ENCODE measurements around the gene TMEM184A.

TMEM184A gene

DNA sequence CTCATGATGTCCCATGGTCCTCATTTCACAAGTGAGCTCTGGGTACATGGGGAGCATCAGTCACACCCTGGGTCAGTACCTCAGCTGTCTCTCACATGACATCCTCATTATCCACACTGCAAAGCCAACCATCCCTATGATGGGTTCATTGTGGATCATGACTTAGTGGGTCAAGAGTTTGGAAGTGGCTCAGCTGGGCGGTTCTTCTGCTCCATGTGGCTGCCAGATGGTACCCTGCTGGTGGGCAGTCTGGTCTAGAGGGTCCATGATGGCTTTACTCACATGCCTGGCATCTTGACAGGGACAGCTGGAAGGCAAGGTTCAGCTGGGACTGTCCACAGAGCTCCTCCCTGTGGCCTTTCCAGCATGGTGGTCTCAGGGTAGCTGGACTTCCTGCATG is 33.0 kb upstream of the TMEM184A start:
- intact Hi-C loops (cut with DNase I; ENCODE audit: low total_unique reads) = loop anchor here (10.0 kb wide), 1 partner anchor 126 kb away; no protein-coding TSS in a partner anchor

DNA sequence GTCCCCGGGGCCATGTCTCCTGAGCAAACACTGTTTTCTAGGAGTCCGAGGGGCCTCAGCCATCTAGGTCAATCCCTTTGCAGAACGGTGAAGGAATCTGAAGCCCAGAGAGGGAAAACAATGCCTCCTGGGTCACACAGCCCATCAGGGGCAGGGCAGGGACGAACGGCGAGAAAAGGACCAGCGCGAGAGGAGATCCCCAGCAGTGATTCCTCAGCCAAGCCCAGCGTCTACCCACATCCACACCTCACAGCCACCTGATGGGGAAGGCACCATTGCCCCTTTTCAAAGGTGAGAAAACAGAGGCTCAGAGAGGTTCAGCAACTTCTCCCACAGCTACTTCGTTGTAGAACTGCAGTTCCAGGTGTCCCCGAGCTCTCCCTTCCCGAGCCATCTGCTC is 31.7 kb upstream of the TMEM184A start:
- TF ChIP-seq, protein P1, sequence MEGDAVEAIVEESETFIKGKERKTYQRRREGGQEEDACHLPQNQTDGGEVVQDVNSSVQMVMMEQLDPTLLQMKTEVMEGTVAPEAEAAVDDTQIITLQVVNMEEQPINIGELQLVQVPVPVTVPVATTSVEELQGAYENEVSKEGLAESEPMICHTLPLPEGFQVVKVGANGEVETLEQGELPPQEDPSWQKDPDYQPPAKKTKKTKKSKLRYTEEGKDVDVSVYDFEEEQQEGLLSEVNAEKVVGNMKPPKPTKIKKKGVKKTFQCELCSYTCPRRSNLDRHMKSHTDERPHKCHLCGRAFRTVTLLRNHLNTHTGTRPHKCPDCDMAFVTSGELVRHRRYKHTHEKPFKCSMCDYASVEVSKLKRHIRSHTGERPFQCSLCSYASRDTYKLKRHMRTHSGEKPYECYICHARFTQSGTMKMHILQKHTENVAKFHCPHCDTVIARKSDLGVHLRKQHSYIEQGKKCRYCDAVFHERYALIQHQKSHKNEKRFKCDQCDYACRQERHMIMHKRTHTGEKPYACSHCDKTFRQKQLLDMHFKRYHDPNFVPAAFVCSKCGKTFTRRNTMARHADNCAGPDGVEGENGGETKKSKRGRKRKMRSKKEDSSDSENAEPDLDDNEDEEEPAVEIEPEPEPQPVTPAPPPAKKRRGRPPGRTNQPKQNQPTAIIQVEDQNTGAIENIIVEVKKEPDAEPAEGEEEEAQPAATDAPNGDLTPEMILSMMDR (IDR thresholded peaks at IDR 0.05) = no peak
- intact Hi-C loops (cut with DNase I; ENCODE audit: low total_unique reads) = loop anchor here (10.0 kb wide), 1 partner anchor 127 kb away; no protein-coding TSS in a partner anchor
- no peaks in the 10 kb centered on the region for H3K36me3 ChIP-seq
- H3K4me3 ChIP-seq = no peak overlapping the region
- peaks cover 0 to 71% of the 10 kb centered on the region in 2 donors for H3K27me3 ChIP-seq
- DNase-seq = no peak
- no peak overlapping the region for H3K27ac ChIP-seq
- peaks cover 0 to 17% (median 10%) of the 10 kb centered on the region in 3 donors for H3K9me3 ChIP-seq
- no peaks in the 10 kb centered on the region for H3K4me1 ChIP-seq

More for the DNA sequence above, 33.0 kb upstream of the TMEM184A start:
- no peaks in the 10 kb centered on the region for H3K36me3 ChIP-seq
- H3K9me3 ChIP-seq = peaks cover 0 to 17% (median 10%) of the 10 kb centered on the region in 3 donors
- H3K4me3 ChIP-seq = no peak overlapping the region
- no peaks in the 10 kb centered on the region for H3K4me1 ChIP-seq
- DNase-seq = no peak
- H3K27me3 ChIP-seq = peaks cover 0 to 82% of the 10 kb centered on the region in 2 donors
- no peak overlapping the region for H3K27ac ChIP-seq
- TF ChIP-seq, protein P1 (IDR thresholded peaks at IDR 0.05) = no peak

DNA sequence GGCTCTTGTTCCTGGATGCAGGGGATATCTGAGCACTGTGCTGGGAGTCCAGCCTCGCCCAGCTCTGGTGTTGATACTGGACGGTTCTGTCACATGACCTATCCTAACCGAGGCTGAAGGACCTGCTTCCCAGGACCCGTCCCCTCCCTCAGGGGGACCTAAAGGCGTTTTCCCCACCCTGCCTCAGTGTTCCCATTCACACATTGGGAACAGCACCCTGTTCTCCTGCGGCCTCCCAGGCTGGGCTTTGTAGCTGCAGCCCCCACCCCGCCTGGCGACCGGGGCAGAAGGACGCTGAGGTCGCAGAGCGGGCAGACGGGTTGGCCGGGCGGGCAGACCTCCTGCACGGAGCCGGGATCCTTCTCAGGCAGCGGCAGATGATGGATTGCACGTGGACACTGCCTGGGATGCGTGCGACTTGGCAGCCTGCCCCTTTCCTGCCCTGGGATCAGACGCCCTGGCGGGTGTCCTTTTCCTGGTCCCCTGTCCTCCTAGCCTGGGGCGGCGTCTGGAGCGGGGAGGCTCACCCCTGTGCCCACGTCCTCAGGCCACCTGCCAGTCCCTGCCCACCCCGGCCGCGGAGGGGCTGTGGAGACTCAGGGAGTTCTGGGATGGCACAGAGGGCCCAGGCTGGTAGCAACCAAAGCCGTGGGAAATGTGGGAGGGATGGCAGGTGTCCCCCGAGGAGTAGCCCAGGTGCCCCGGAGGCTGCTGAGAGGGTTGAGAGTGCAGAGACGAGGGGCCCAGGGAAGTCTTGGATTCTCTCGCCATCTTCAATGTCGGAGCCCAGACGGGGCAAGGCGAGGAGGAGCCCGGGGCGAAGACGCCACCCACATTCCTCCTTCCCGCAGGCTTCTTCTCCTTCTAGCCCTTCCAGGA is 31.1 kb upstream of the TMEM184A start:
- Histone ChIP-seq H3K27ac (no peak overlapping the region), H3K4me3 (no peak overlapping the region), H3K27me3 (peaks cover 0 to 64% of the 10 kb centered on the region in 2 donors), H3K9me3 (peaks cover 0 to 17% (median 10%) of the 10 kb centered on the region in 3 donors), H3K36me3 (peaks cover 0 to 1% (median 0%) of the 10 kb centered on the region in 3 donors), H3K4me1 (no peaks in the 10 kb centered on the region)
- intact Hi-C loops (cut with DNase I; ENCODE audit: low total_unique reads) = loop anchor here (10.0 kb wide), 1 partner anchor 128 kb away; no protein-coding TSS in a partner anchor
- TF ChIP-seq, protein P1 (IDR thresholded peaks at IDR 0.05) = no peak
- DNase-seq = no peak

DNA sequence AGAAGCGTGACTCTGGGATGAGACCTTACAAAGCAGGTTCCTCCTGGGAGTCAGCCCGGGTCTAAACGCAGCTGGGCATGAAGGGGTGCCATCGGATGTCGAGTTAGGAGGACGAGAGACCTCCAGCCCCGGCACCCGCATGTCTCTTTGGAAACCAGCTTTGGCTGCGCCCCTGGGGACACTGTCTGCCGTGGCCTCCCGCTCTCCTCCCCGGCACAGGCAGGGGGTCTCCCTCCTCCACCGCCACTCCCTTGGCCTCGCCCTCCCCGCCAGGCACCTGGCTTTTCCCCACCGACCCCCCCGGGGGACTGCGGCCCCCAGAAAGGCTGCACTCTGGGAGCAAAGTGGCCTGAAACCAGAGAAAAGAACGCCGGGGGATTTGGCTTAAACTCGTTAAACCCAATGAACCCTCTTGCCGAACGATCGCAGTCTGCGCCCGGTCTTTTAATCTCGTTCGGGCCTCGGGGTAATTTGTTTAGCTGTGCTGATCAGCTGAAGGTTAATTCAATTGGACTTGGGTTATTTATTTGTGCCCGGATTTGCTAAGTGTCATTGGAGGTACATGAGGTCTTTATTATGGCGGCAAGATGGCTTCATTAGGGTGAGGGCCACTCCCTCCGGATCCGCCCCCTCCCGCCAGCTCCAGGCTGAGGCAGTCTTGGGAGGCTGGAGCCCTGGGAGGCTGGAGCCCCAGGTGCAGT is 30.3 kb upstream of the TMEM184A start:
- H3K9me3 ChIP-seq = peaks cover 0 to 17% (median 10%) of the 10 kb centered on the region in 3 donors
- no peak for DNase-seq
- TF ChIP-seq, protein P1 (IDR thresholded peaks at IDR 0.05) = no peak
- H3K27me3 ChIP-seq = peaks cover 0 to 56% of the 10 kb centered on the region in 2 donors
- H3K4me1 ChIP-seq = no peaks in the 10 kb centered on the region
- intact Hi-C loops (cut with DNase I; ENCODE audit: low total_unique reads) = loop anchor here (10.0 kb wide), 1 partner anchor 129 kb away; no protein-coding TSS in a partner anchor
- H3K4me3 ChIP-seq = no peak overlapping the region
- H3K27ac ChIP-seq = no peak overlapping the region
- H3K36me3 ChIP-seq = peaks cover 0 to 4% (median 0%) of the 10 kb centered on the region in 3 donors

DNA sequence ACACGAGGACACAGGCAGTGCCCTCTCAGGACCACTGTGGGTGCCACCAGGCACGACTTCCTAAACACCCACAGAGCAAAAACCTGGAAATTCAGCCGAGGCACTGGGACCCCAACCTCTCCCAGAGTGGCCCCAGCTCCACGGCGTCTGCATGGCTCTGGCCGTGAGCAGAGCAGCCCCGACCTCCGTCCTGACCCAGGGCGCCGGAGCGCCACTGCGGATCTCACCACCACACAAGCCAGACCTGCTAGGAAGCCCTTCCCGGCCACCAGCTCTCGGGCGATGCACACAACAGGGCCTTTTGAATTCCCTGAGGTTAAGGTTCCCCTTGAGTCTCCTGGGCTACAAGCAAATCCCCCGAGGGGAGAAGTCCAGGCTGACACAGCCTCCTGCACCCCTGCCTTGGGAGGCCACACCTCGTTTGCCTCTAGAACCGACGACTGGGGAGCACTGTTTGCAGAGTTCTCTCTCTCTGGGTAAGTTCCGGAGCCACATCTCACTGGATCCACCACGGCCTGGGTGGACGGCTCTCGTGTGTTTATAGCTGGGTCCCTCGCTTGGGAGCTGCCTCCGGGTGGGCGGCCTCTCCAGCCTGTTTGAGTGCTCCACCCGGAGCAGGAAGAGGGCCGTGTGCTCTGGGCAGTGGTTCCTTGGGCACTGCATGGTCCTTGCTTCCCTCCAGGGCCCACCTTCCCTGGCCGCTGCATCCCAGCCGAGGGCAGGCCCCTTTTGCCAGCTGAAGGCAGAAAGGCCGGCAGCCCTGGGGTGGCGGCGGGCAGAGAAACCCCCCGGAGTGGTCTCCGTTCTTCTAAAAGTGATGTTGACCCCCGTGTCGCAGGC is 29.4 kb upstream of the TMEM184A start:
- intact Hi-C loops (cut with DNase I; ENCODE audit: low total_unique reads) = loop anchor here (10.0 kb wide), 1 partner anchor 129 kb away; no protein-coding TSS in a partner anchor
- no peaks in the 10 kb centered on the region for H3K4me1 ChIP-seq

More for the DNA sequence above, 29.4 kb upstream of the TMEM184A start:
- peaks cover 0 to 47% of the 10 kb centered on the region in 2 donors for H3K27me3 ChIP-seq
- no peak overlapping the region for H3K27ac ChIP-seq
- H3K4me3 ChIP-seq = no peak overlapping the region
- H3K9me3 ChIP-seq = peaks cover 0 to 17% (median 10%) of the 10 kb centered on the region in 3 donors
- no peak for DNase-seq
- peaks cover 0 to 4% (median 0%) of the 10 kb centered on the region in 3 donors for H3K36me3 ChIP-seq
- TF ChIP-seq, protein P1 (IDR thresholded peaks at IDR 0.05) = no peak

All from tibial artery (tissue), 4 donors.